HL-60/S4 treated with retinoic acid at 250 ng/mL for 4 days and 3 days (cell line): ENCODE data around the gene PRRT1B.

Source experiments
- in situ Hi-C: fragments of 300-500 bp; cut with MboI; formaldehyde crosslinking; loops from 2 replicates; pipeline ENCODE4 v1.7.0; 2022; ENCODE audit warnings: low sequenced_read_pairs

Gene PRRT1B

GRCh38 chr9:131593936-131594665 is 48.8 kb downstream of the PRRT1B start:
- in situ Hi-C loops = no loop called here

GRCh38 chr9:131594906-131595665 is 49.8 kb downstream of the PRRT1B start:
- in situ Hi-C loops = no loop called here

DNA sequence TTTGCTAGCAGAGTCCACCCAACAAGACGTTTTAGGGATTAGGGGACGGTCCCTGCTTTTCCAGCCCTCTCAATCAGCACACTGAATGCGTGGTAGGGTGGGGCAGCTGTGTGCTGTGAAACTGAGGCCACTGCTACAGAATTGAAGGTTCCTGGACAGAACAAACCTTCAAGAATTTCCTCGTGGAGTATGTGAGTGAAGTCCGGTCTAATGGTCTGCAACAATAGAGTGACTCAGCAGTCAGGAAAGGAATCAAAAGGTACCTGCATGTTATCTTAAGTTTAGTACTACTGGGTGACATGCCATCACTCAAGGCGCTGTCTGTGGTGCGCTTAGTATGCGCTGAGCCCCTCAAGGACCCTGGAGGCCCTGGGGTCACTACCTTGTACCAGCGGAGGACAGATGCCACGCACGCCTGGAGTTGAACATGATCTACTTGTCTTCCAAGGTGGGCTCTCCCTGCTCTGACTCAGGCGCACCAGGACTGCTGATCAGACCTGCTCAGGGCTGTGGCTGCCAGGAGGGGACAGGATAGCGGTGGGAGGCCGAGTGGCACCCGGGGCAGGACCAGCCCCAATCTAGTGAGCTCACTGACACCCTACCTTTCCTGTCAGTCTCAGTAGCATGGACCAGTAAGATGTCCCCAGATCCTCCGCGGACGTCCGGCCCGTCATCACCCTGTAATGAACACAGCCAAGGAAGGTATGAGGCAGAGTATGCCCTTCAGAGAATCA is 50.5 kb downstream of the PRRT1B start:
- in situ Hi-C loops = no loop called here

DNA sequence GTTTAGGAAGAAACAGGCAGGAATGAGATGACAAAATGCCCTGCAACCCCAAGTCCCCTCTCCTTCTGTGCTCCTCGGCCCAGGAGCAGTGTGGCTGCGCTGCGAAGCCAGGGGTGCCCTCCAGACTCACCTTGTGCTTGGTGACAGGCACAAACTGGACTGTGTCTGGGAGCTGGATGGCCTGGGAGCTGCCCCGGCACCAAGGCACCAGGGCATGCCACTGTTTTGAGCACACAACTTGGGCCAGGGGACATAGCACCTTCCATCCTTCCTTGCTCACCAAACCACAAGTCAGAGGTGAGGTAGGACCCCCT is 51.1 kb downstream of the PRRT1B start:
- in situ Hi-C loops = no loop called here

- in situ Hi-C loops = no loop called here
These were observed 51.9 kb downstream of the PRRT1B start for GRCh38 chr9:131597246-131597645.

- in situ Hi-C loops = no loop called here
These were observed 52.8 kb downstream of the PRRT1B start for GRCh38 chr9:131598121-131598520.

- in situ Hi-C loops = no loop called here
These were observed 56.4 kb downstream of the PRRT1B start for GRCh38 chr9:131601683-131602181.

- in situ Hi-C loops = no loop called here
These were observed 57.9 kb downstream of the PRRT1B start for GRCh38 chr9:131603199-131603598.

DNA sequence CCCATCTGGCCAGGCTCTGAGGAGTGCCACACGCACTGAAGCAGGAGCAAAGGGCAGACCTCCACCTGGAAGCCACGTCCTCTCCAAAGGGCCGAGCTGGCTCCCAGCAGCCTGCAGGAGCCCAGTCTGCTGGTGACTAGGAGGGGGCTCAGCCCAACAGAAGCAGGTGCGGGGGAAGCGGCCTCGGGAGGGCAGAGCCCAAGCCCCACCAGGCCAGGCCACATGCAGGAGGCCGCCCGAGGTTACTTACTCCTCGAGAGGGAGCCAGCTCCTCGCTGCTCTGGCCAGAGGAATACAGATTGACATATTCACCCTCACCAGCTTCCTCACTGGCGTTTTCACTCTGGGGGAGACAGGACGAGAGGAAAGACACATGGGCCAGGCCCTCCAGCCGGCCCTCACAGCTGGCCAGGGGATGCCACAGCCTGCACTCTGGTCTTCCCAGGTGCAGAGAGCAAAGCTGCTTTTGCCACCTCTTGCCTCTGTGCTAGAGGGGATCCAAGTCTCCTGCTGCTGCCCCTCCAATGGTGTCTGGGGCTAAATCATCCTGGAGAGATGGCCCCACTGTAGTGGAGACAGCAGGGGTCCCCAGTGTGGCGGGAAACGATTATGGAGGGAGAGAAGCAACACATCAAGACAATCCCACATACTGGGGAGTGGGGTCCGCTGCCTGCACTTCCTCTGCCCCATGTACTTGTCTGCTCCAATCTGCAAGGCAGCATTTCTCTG is 58.6 kb downstream of the PRRT1B start:
- in situ Hi-C loops = no loop called here

DNA sequence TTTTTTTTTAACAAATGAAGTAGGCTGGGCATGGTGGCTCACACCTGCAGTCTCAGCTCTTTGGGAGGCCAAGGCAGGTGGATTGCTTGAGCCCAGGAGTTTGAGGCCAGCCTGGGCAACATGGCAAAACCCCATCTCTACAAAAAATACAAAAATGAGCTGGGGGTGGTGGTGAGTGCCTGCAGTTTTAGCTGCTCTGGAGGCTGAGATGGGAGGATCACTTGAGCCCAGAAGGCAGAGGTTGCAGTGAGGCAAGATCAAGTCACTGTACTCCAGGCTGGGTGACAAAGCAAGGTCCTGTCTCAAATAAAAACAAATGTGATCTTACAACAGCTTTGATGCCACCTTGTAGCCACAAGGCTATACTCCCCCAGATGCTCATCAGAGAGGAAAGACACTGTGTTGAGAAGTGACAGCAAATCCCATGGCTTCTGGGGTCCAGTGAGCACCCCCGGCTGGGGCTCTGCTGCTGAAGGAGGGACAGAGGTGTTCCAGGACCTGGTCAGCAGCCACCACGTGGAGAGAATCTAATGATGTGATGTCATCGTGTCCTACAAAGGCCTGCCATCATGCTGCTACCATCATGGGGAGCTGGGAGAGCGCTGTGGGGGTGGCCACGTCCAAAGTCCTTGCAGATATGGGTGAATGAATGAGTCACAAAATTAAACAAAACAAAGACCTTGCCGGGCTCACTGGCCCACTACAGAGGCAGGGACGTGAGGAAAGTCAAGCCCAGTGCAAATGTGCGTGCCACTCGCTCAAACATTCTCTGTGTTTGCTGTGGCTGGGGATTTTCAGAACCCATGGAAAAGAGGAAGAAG is 60.7 kb downstream of the PRRT1B start:
- in situ Hi-C loops = no loop called here

DNA sequence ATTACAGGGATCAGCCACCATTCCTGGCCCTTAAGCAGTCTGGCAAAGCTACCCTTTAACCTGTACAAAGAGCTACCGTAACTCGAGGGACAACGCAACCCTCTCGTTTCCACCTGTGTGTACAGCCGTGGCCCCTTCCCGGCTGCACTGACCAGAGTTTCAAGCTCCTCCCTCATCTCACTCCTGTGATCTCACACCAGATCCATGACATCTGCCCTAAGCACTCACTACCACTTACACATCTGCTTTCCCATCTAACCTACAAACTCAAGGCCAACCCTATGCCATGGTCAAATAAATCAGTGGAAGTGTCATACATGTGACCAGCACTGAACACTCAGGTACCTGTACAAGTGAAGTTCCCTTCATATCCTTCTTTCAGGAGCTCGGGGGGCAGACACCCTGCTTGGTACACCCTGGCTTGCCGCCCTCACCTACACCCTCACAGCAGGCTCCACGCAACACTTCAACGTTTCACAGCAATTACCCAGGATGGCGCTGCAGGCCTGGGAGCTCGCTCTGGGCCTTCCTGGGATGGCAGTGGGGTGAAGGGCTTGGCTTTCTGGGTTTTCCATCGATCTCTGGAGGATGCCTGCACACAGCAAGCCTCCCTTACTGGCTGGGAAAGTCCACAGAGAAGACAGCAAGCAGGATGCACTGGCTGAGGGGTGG is 61.7 kb downstream of the PRRT1B start:
- in situ Hi-C loops = no loop called here

DNA sequence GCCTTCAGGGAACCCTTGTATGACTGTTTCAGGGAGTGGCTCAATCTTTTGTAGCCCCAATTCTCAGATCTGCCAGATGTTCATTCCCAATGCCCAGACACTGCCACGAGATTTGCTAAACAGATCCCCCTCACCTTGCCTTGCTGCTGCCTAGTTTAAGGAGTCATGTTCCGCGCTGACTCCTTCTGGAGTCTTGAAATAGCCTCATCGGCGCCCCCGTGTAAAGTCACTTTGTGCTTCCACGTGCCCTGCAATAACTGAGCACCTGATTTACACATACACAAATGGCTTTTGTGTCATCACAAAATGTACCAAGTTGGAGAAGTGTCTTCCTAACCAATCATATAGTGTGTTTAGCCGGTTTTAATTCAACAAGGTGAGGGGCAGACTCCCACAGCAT is 62.3 kb downstream of the PRRT1B start:
- in situ Hi-C loops = no loop called here

DNA sequence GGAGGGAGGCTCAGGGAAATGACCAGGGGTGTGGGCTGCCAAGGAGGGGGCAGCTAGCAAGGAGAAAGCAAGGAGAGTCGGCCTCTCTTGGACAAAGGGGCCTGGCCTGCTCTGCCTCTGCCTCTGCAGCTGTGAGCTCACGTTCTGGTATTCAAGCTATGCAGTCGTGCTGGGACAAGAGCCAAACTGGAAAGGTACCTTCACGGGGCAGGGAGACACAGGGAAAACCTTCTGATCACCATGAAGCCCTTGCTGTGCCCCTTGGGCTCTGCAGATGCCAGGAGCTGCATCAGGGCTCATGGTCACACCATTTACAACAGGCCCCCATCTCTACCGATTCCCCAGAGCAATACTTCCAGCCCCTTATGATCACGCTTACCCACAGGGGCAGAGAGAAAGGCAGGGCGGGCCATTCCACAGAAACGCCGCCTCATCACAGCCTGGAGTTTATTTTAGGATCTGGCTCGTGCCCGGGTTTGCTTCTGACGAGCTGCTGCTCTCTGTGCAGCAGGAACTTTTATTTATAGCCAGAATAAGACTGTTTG is 63.2 kb downstream of the PRRT1B start:
- in situ Hi-C loops = no loop called here
